Gastrocnemius medialis (tissue), 4 donors: ENCODE results near the gene BNC2.

Experiments used
- CTCF ChIP-seq, 5 experiments: fragments of 450-650 bp in 3 of 5; fragments of 200-600 bp in 2 of 5; sonication (generic) in 2 of 5; IDR thresholded peaks in 4 of 5; conservative IDR thresholded peaks in 1 of 5; 1 replicate in 4 of 5; 2 replicates in 1 of 5; pipeline ENCODE4 v1.5.1; 2016 to 2019; ENCODE audit warnings: antibody characterized with exemption in 5 of 5, mild to moderate bottlenecking in 3 of 5, moderate library complexity in 3 of 5
- POLR2A ChIP-seq, 2 donors: fragments of 450-650 bp; IDR thresholded peaks; one replicate each; pipeline ENCODE4 v1.6.1; 2017; ENCODE audit warnings: antibody characterized with exemption in 2 of 2, mild to moderate bottlenecking in 2 of 2, moderate library complexity in 2 of 2

- TF ChIP-seq POLR2A (IDR thresholded peaks at IDR 0.05) (no peak), CTCF (IDR thresholded peaks at IDR 0.05 in 4 of 5, conservative IDR thresholded peaks at IDR 0.05 in 1 of 5) (no peak)
Observed at GRCh38 chr9:16431666-16432392, 438.6 kb downstream of the BNC2 start.
